Measurements from ENCODE around the gene IREB2. TPM values are rescaled to one million over a fixed set of nuclear protein-coding genes. Genes with fewer than 3 reads are reported as not detected.
A peak's percentile ranks its signal among the peaks of the same experiment; 100 is the strongest.

IREB2 gene
- polyA plus RNA-seq, 3 donors = 11.7 to 25.5 (median 16.7) TPM

DNA sequence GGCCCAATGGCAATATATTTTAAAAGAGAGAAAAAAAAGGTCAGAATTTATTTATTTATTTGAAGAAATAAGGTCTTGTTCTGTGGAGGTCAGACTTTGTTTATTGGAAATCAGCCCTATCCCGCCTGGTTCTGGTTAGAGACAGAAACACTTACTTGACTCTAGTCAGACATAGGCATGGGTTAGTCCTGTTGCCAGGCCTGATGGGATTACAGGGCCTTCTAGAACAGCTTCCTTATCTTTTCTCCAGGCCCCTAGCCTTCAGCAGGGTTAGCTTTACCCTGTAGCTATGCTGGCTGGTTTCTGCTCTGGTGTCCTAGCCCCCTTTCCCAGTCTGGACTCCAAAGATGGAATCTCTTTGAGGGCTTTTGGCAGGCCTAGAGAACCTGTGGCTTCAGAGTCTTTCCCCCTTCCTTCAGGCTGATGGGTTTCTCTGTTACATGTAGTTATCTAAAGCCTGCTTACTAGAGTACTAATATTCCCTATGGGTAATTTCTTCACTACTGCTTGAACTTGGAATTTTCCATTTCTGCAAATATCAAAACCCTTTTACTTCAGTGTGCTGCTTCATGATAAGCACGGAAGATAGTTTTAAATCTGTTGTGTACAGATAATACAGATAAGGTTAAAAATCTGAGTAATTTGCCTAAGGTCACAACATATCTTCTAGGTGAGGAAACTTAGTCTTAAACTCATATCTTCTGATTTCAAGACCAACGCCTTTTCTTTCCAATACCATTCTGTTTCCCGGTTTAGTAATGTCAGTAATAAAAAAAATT, 10.6 kb downstream of the IREB2 start:
- Mint-ChIP-seq H3K27me3 (ENCODE audit: low read depth in 3 of 3) (no peaks in the 10 kb centered on the region), H3K36me3 (peaks cover 40 to 44% of the 10 kb centered on the region in 2 donors), H3K27ac (peak overlapping the region in 3 of 7 donors; percentile 33 to 56 (median 48)), H3K9me3 (peaks cover 0 to 4% (median 0%) of the 10 kb centered on the region in 7 donors), H3K4me1 (peaks cover 34% of the 10 kb centered on the region), H3K4me3 (no peak overlapping the region)
- no peak for DNase-seq
- no peaks in the 10 kb centered on the region for H3K9me3 ChIP-seq (replicated peaks in 1 of 2; ENCODE audit: control insufficient read depth in 1 of 2, insufficient read depth in 1 of 2, low read length in 2 of 2)
- TF ChIP-seq, protein P1, sequence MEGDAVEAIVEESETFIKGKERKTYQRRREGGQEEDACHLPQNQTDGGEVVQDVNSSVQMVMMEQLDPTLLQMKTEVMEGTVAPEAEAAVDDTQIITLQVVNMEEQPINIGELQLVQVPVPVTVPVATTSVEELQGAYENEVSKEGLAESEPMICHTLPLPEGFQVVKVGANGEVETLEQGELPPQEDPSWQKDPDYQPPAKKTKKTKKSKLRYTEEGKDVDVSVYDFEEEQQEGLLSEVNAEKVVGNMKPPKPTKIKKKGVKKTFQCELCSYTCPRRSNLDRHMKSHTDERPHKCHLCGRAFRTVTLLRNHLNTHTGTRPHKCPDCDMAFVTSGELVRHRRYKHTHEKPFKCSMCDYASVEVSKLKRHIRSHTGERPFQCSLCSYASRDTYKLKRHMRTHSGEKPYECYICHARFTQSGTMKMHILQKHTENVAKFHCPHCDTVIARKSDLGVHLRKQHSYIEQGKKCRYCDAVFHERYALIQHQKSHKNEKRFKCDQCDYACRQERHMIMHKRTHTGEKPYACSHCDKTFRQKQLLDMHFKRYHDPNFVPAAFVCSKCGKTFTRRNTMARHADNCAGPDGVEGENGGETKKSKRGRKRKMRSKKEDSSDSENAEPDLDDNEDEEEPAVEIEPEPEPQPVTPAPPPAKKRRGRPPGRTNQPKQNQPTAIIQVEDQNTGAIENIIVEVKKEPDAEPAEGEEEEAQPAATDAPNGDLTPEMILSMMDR (IDR thresholded peaks at IDR 0.05) = no peak
- no peak overlapping the region for H3K4me2 ChIP-seq (replicated peaks; ENCODE audit: extremely low read depth, low read length, poor library complexity, severe bottlenecking)
- no CpG with 5 or more reads among the region's 4 CpGs for WGBS (ENCODE audit: insufficient coverage)
- intact Hi-C loops (cut with micrococcal nuclease) = no loop called here
- no peaks in the 10 kb centered on the region for H3K27me3 ChIP-seq (ENCODE audit: control insufficient read depth in 2 of 2, insufficient read depth in 2 of 2, low read length in 2 of 2)
- peaks cover 98% of the 10 kb centered on the region for H3K79me2 ChIP-seq (ENCODE audit: insufficient read depth, low read length)
- peak overlapping the region in 1 of 2 donors; percentile 33 for H3K27ac ChIP-seq (ENCODE audit: low read depth in 1 of 2, low read length in 2 of 2)
- H3K36me3 ChIP-seq (replicated peaks in 1 of 2; ENCODE audit: control insufficient read depth in 1 of 2, insufficient read depth in 2 of 2, low read length in 2 of 2) = peaks cover 27 to 62% of the 10 kb centered on the region in 2 donors
- peaks cover 97% of the 10 kb centered on the region for H4K20me1 ChIP-seq (ENCODE audit: insufficient read depth, low read length)
- no peak overlapping the region for H3K9ac ChIP-seq (ENCODE audit: insufficient read depth, low read length, poor library complexity, severe bottlenecking)
- no peak overlapping the region for H3K4me3 ChIP-seq (replicated peaks in 1 of 3; ENCODE audit: low read depth in 2 of 3, low read length in 3 of 3)
- no peak overlapping the region for H2AFZ ChIP-seq (ENCODE audit: insufficient read depth, low read depth, low read length, poor library complexity, severe bottlenecking)
- peaks cover 16 to 19% of the 10 kb centered on the region in 2 donors for H3K4me1 ChIP-seq (ENCODE audit: control insufficient read depth in 1 of 2, insufficient read depth in 2 of 2, low read length in 2 of 2)

DNA sequence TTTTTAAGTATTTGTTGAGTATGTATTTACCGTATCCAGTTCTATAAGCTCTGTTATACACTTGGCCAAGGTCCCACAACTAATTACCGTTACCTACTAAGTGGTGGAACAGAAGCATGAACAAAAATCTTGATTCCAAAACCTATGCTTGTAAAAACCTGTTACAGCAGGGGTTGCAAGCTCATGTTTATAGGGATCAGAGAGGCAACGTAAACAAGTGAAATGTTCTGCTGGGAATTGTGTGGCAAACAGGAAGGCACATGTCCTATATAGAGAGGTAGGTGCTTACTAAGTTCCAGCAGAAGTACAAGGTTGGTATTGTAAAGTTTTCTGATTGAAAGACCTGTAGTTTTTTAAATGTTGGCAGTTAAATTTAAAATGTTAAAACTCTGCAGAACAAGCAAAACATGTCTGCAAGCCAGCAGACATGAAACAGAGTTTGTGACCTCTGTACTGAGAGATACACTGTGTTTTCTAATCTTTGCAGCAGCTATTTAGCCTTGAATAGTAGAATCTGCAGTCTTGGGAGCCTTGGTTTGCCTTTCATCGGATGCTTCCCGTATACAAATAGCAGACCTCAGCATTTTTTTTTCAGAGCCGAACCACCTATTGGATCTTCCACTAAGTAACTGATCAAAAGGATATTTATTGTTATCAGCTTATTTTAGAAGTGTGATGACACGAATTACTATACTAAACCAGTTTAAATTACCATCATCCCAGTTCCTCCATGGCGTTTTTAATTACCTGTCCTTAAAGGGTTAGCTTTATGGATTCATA, 11.4 kb downstream of the IREB2 start:
- peaks cover 22 to 54% of the 10 kb centered on the region in 2 donors for H3K36me3 ChIP-seq (replicated peaks in 1 of 2; ENCODE audit: control insufficient read depth in 1 of 2, insufficient read depth in 2 of 2, low read length in 2 of 2)
- H3K4me1 Mint-ChIP-seq = peaks cover 40% of the 10 kb centered on the region
- no peaks in the 10 kb centered on the region for H3K9me3 ChIP-seq (replicated peaks in 1 of 2; ENCODE audit: control insufficient read depth in 1 of 2, insufficient read depth in 1 of 2, low read length in 2 of 2)
- H3K36me3 Mint-ChIP-seq = peaks cover 35 to 39% of the 10 kb centered on the region in 2 donors
- H3K27ac ChIP-seq (ENCODE audit: low read depth in 1 of 2, low read length in 2 of 2) = no peak overlapping the region
- H3K9ac ChIP-seq (ENCODE audit: insufficient read depth, low read length, poor library complexity, severe bottlenecking) = no peak overlapping the region
- H3K4me3 Mint-ChIP-seq = no peak overlapping the region
- H3K4me3 ChIP-seq (replicated peaks in 1 of 3; ENCODE audit: low read depth in 2 of 3, low read length in 3 of 3) = no peak overlapping the region
- no peak overlapping the region for H2AFZ ChIP-seq (ENCODE audit: insufficient read depth, low read depth, low read length, poor library complexity, severe bottlenecking)
- H3K4me1 ChIP-seq (ENCODE audit: control insufficient read depth in 1 of 2, insufficient read depth in 2 of 2, low read length in 2 of 2) = peaks cover 24 to 27% of the 10 kb centered on the region in 2 donors
- no peak overlapping the region for H3K4me2 ChIP-seq (replicated peaks; ENCODE audit: extremely low read depth, low read length, poor library complexity, severe bottlenecking)
- peaks cover 98% of the 10 kb centered on the region for H3K79me2 ChIP-seq (ENCODE audit: insufficient read depth, low read length)
- intact Hi-C loops (cut with micrococcal nuclease) = no loop called here
- H3K27me3 ChIP-seq (ENCODE audit: control insufficient read depth in 2 of 2, insufficient read depth in 2 of 2, low read length in 2 of 2) = no peaks in the 10 kb centered on the region
- TF ChIP-seq, protein P1 (IDR thresholded peaks at IDR 0.05) = no peak
- no peak overlapping the region for H3K27ac Mint-ChIP-seq
- H3K9me3 Mint-ChIP-seq = peaks cover 0 to 4% (median 0%) of the 10 kb centered on the region in 7 donors
- WGBS (ENCODE audit: insufficient coverage) = 79% methylated on average over 1 of the region's 8 CpGs
- no peak for DNase-seq
- H3K27me3 Mint-ChIP-seq (ENCODE audit: low read depth in 3 of 3) = no peaks in the 10 kb centered on the region
- H4K20me1 ChIP-seq (ENCODE audit: insufficient read depth, low read length) = peaks cover 95% of the 10 kb centered on the region

All from CD14-positive monocyte (primary cell).